Transverse colon (tissue), 3 donors: ENCODE results near the gene ZNF83.

Experiments
- CTCF ChIP-seq, 5 experiments: fragments of 200-600 bp in 3 of 5; fragments of 450-650 bp in 2 of 5; sonication (generic) in 3 of 5; IDR thresholded peaks; 1 replicate in 2 of 5; 2 replicates in 3 of 5; pipeline ENCODE4 v1.5.1; 2016 to 2017; ENCODE audit warnings: antibody characterized with exemption in 5 of 5, inconsistent platforms in 3 of 5, mild to moderate bottlenecking in 2 of 5, moderate library complexity in 1 of 5
- POLR2A ChIP-seq: fragments of 450-650 bp; IDR thresholded peaks from one replicate; pipeline ENCODE4 v1.6.1; 2016; ENCODE audit warnings: antibody characterized with exemption, mild to moderate bottlenecking, moderate library complexity

DNA sequence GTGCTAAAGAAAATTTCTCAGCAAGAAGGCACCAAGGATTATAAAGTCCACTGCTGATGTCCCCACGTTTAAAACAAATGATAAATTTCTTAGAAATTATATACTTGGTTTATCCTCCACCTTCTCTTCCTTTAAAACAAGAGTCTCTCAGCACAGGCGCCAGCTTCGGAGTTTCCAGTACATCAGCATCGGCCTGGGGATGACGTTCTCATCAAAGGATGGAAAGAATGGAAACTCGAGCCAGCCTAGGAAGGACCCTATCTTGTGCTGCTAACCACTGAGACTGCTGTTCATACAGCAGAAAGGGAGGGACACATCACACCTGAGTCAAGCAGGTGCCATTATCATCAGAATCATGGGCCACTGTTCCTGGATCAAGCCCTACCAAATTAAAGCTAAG is 29.8 kb upstream of the ZNF83 start:
- TF ChIP-seq CTCF (IDR thresholded peaks at IDR 0.05) = no peak
- no peak for TF ChIP-seq POLR2A
